ENCODE results near the gene PCIF1. TPM values are rescaled to one million over a fixed set of nuclear protein-coding genes. Genes with fewer than 3 reads are reported as not detected.

PCIF1 gene
- total and polyA plus RNA-seq, 9 of the 15 experiments (the other 6 are each of a cell fraction or from before 2014, with no cell fraction given) = 5.8 to 29.4 (median 11.3) TPM

DNA sequence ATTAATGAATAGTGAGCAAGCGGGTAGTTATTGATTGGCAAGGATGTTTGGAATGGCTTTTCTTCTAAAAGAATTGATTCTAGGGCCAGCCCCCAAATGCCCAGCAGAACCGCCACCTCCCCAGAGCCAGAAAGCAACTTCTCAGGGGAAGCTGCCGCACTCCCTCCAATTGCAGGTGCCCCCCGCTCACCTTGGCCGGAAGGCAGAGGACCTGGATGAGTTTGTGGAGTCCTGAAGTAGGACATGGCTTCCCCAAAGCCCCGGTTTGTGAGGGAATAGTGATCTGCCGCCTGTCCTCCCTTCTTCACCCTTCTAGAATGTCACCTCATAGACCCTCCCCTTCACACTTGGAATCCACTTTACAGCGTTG lies 47.2 kb upstream of the PCIF1 start, which contains the start of gene SPATA25:
Gene SPATA25, minus strand, starts transcription at position 277 of the 370 bp plus-strand sequence. Its CDS starts 32 bp downstream, at position 245.
- peaks cover 34% of the 10 kb centered on the region; the same call in 2 of the 3 replicates for H3K36me3 ChIP-seq (ENCODE audit: control insufficient read depth, insufficient read depth, low read length)
- no peak within 1 kb of the TSS for H3K4me3 ChIP-seq
- peaks cover 25% of the 10 kb centered on the region for H3K79me2 ChIP-seq (ENCODE audit: control insufficient read depth, insufficient read depth, low read length)
- no peak within 1 kb of the TSS for H2AFZ ChIP-seq (ENCODE audit: low read depth, low read length)
- FAIRE-seq (no peak), DNase-seq (ENCODE audit: extremely low read depth in 1 of 4, low spot score in 3 of 4) (no peak), ATAC-seq (no peak)
- no peak within 1 kb of the TSS for H3K4me2 ChIP-seq (ENCODE audit: insufficient read depth, low read length)
- H3K9me3 ChIP-seq (replicated peaks; ENCODE audit: control insufficient read depth, insufficient read depth, low read depth, low read length) = no peaks in the 10 kb centered on the region
- ChIA-PET CTCF (ENCODE audit: low intra/inter-chr PET ratio) (interaction anchor here (0.7 kb wide), 1 partner anchor 63 kb away, joined by 3 read pairs; no protein-coding TSS in a partner anchor), POLR2A (interaction anchor here (1.0 kb wide), 1 partner anchor 33 kb away, joined by 3 read pairs; no protein-coding TSS in a partner anchor)
- no TSS peak for BruUV-seq (replicated peaks)
- intact Hi-C loops (cut with micrococcal nuclease) = loop anchor here (5.0 to 10.0 kb wide), 2 partner anchors 53 to 90 kb away; partner anchors contain the start of gene SNX21
- in situ Hi-C loops (cut with MboI) = no loop called here
- H3K27ac ChIP-seq (ENCODE audit: extremely low read depth, low read depth, low read length) = no peak within 1 kb of the TSS
- H3K9ac ChIP-seq (ENCODE audit: insufficient read depth in 1 of 2, low read depth in 2 of 2, low read length in 2 of 2) = peak within 1 kb of the TSS in 1 of 2 experiments; percentile 59; a peak in 1 of 4 replicates
- peaks cover 24 to 50% of the 10 kb centered on the region in 2 experiments for H3K4me1 ChIP-seq (replicated peaks in 1 of 2; ENCODE audit: control insufficient read depth in 2 of 2, insufficient read depth in 2 of 2, low read length in 2 of 2)
- TF ChIP-seq ZNF583 (CRISPR knock-in tag; IDR thresholded peaks at IDR 0.05) = no peak
- TF ChIP-seq, protein P1, sequence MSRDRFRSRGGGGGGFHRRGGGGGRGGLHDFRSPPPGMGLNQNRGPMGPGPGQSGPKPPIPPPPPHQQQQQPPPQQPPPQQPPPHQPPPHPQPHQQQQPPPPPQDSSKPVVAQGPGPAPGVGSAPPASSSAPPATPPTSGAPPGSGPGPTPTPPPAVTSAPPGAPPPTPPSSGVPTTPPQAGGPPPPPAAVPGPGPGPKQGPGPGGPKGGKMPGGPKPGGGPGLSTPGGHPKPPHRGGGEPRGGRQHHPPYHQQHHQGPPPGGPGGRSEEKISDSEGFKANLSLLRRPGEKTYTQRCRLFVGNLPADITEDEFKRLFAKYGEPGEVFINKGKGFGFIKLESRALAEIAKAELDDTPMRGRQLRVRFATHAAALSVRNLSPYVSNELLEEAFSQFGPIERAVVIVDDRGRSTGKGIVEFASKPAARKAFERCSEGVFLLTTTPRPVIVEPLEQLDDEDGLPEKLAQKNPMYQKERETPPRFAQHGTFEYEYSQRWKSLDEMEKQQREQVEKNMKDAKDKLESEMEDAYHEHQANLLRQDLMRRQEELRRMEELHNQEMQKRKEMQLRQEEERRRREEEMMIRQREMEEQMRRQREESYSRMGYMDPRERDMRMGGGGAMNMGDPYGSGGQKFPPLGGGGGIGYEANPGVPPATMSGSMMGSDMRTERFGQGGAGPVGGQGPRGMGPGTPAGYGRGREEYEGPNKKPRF (IDR thresholded peaks at IDR 0.05; ENCODE audit: low read depth, low read length) = no peak
- TF ChIP-seq, protein P2, sequence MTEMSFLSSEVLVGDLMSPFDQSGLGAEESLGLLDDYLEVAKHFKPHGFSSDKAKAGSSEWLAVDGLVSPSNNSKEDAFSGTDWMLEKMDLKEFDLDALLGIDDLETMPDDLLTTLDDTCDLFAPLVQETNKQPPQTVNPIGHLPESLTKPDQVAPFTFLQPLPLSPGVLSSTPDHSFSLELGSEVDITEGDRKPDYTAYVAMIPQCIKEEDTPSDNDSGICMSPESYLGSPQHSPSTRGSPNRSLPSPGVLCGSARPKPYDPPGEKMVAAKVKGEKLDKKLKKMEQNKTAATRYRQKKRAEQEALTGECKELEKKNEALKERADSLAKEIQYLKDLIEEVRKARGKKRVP (CRISPR knock-in tag; IDR thresholded peaks at IDR 0.05) = no peak
- no peak for TF ChIP-seq SMAD4 (CRISPR knock-in tag; conservative IDR thresholded peaks at IDR 0.05)
- TF ChIP-seq, protein P3, sequence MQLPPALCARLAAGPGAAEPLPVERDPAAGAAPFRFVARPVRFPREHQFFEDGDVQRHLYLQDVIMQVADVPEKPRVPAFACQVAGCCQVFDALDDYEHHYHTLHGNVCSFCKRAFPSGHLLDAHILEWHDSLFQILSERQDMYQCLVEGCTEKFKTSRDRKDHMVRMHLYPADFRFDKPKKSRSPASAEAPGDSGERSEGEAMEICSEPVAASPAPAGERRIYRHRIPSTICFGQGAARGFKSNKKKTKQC (CRISPR knock-in tag; IDR thresholded peaks at IDR 0.05) = no peak
- no peak for TF ChIP-seq MEIS2 (IDR thresholded peaks at IDR 0.05; ENCODE audit: partially characterized antibody)
- no peak for TF ChIP-seq ZNF311 (CRISPR knock-in tag; IDR thresholded peaks at IDR 0.05)
- no peak for TF ChIP-seq ZNF124 (CRISPR knock-in tag; IDR thresholded peaks at IDR 0.05)
- no peak for TF ChIP-seq ZC3H11A (IDR thresholded peaks at IDR 0.05; ENCODE audit: low read depth, low read length)
- no peak for TF ChIP-seq FOSL1 (tag; conservative IDR thresholded peaks at IDR 0.05)
- TF ChIP-seq CHD2 (IDR thresholded peaks at IDR 0.05; ENCODE audit: low read depth, low read length) = no peak
- no peak for TF ChIP-seq HOXB6 (CRISPR knock-in tag; IDR thresholded peaks at IDR 0.05; ENCODE audit: borderline replicate concordance)
- TF ChIP-seq, protein P4, sequence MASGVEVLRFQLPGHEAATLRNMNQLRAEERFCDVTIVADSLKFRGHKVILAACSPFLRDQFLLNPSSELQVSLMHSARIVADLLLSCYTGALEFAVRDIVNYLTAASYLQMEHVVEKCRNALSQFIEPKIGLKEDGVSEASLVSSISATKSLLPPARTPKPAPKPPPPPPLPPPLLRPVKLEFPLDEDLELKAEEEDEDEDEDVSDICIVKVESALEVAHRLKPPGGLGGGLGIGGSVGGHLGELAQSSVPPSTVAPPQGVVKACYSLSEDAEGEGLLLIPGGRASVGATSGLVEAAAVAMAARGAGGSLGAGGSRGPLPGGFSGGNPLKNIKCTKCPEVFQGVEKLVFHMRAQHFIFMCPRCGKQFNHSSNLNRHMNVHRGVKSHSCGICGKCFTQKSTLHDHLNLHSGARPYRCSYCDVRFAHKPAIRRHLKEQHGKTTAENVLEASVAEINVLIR (CRISPR knock-in tag; IDR thresholded peaks at IDR 0.05) = no peak
- H3K9me1 ChIP-seq (ENCODE audit: control insufficient read depth, insufficient read depth, low read length) = peaks cover 4% of the 10 kb centered on the region
- no peaks in the 10 kb centered on the region for H4K20me1 ChIP-seq (replicated peaks; ENCODE audit: control insufficient read depth, insufficient read depth, low read length)
- no peaks in the 10 kb centered on the region for H3K27me3 ChIP-seq (ENCODE audit: control insufficient read depth in 2 of 2, insufficient read depth in 2 of 2, low read length in 2 of 2)
- WGBS (ENCODE audit: insufficient coverage, low coverage, missing lambda C conversion rate) = 77% methylated on average over 8 of the region's 8 CpGs

Data from K562 (cell line).